Measurements from ENCODE around the gene LRMDA. TPM values are rescaled to one million over a fixed set of nuclear protein-coding genes. Genes with fewer than 3 reads are reported as not detected.

LRMDA gene
- total and polyA plus RNA-seq, 2 of the 8 experiments (the other 6 are each of a cell fraction or from before 2014, with no cell fraction given) = 0.86 to 2.8 TPM

DNA sequence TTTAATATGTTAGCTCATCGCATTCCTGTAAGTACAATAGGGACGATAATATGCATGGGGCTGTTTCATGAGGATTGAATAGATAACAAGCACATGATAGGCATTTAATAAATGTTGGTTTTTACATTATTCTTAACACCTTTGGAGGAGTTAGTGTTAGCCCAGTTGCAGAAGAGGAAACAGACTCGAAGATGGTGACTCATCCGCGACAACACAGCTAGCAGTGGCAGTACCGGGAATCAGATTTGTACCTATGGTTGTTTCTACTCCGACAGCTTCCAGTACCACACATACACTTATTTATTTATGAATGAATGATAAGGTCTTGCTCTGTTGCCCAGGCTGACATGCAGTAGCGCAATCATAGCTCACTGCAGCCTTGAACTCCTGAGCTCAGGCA lies 2.9 kb downstream of the LRMDA start (continued):
- TF ChIP-seq JUN (IDR thresholded peaks at IDR 0.05; ENCODE audit: low read depth, low read length) (no peak), NRF1 (IDR thresholded peaks at IDR 0.05; ENCODE audit: low read depth, low read length) (no peak), JUND (IDR thresholded peaks at IDR 0.05; ENCODE audit: low read length) (no peak), SIN3A (conservative IDR thresholded peaks at IDR 0.05 in 1 of 2, IDR thresholded peaks at IDR 0.05 in 1 of 2; ENCODE audit: low read depth in 1 of 2, low read length in 2 of 2) (no peak), RXRA (IDR thresholded peaks at IDR 0.05; ENCODE audit: insufficient read depth, low read depth, low read length) (no peak)
